ENCODE measurements around the gene IGSF3. TPM values are rescaled to one million over a fixed set of nuclear protein-coding genes. Genes with fewer than 3 reads are reported as not detected.
"Not testable (repeated sequence)": the region's sequence is repeated elsewhere in the genome, so short reads cannot be mapped to it uniquely, and the experiment has no call there.

IGSF3 gene
- total RNA-seq, 1 experiment from 2014 or later: not detected

GRCh38 chr1:116626915-116627314 is 40.6 kb downstream of the IGSF3 start:
- not testable (repeated sequence) for H3K27me3 ChIP-seq (ENCODE audit: low read length); H3K9me3 ChIP-seq (ENCODE audit: low read length); DNase-seq; H3K4me2 ChIP-seq (ENCODE audit: low read depth, low read length, poor library complexity, severe bottlenecking); H3K4me3 ChIP-seq (ENCODE audit: low read length); H3K9me2 ChIP-seq (replicated peaks; ENCODE audit: insufficient read depth, low read length); H2AFZ ChIP-seq (ENCODE audit: low read length); H3K9ac ChIP-seq (ENCODE audit: low read length); H3K79me2 ChIP-seq (ENCODE audit: low read length); H3K36me3 ChIP-seq (ENCODE audit: insufficient read depth, low read length); H3K4me1 ChIP-seq (ENCODE audit: low read length); H4K20me1 ChIP-seq (ENCODE audit: insufficient read depth, low read depth, low read length); H3K27ac ChIP-seq (ENCODE audit: low read length)

- not testable (repeated sequence) for H4K20me1 ChIP-seq (ENCODE audit: insufficient read depth, low read depth, low read length); H3K4me1 ChIP-seq (ENCODE audit: low read length); H2AFZ ChIP-seq (ENCODE audit: low read length); H3K27me3 ChIP-seq (ENCODE audit: low read length); H3K27ac ChIP-seq (ENCODE audit: low read length); DNase-seq; H3K9ac ChIP-seq (ENCODE audit: low read length); H3K4me3 ChIP-seq (ENCODE audit: low read length); H3K9me2 ChIP-seq (replicated peaks; ENCODE audit: insufficient read depth, low read length); H3K79me2 ChIP-seq (ENCODE audit: low read length); H3K36me3 ChIP-seq (ENCODE audit: insufficient read depth, low read length); H3K4me2 ChIP-seq (ENCODE audit: low read depth, low read length, poor library complexity, severe bottlenecking); H3K9me3 ChIP-seq (ENCODE audit: low read length)
Measured at GRCh38 chr1:116625155-116625554, 42.4 kb downstream of the IGSF3 start.

- Histone ChIP-seq H3K36me3 (ENCODE audit: insufficient read depth, low read length) (no peaks in the 10 kb centered on the region), H3K4me3 (ENCODE audit: low read length) (no peak overlapping the region), H3K9me2 (replicated peaks; ENCODE audit: insufficient read depth, low read length) (no peaks in the 10 kb centered on the region), H3K4me1 (ENCODE audit: low read length) (no peaks in the 10 kb centered on the region), H3K4me2 (ENCODE audit: low read depth, low read length, poor library complexity, severe bottlenecking) (no peak overlapping the region), H4K20me1 (ENCODE audit: insufficient read depth, low read depth, low read length) (no peaks in the 10 kb centered on the region), H3K27ac (ENCODE audit: low read length) (no peak overlapping the region), H3K9me3 (ENCODE audit: low read length) (no peaks in the 10 kb centered on the region), H3K79me2 (ENCODE audit: low read length) (no peaks in the 10 kb centered on the region), H2AFZ (ENCODE audit: low read length) (no peak overlapping the region), H3K27me3 (ENCODE audit: low read length) (no peaks in the 10 kb centered on the region), H3K9ac (ENCODE audit: low read length) (no peak overlapping the region)
- no peak for DNase-seq
Measured at GRCh38 chr1:116624040-116624439, 43.5 kb downstream of the IGSF3 start.

GRCh38 chr1:116622496-116622895 is 45.0 kb downstream of the IGSF3 start:
- H2AFZ ChIP-seq (ENCODE audit: low read length); H3K4me2 ChIP-seq (ENCODE audit: low read depth, low read length, poor library complexity, severe bottlenecking); H3K9me2 ChIP-seq (replicated peaks; ENCODE audit: insufficient read depth, low read length); H3K4me1 ChIP-seq (ENCODE audit: low read length); H3K79me2 ChIP-seq (ENCODE audit: low read length); H3K27ac ChIP-seq (ENCODE audit: low read length); H4K20me1 ChIP-seq (ENCODE audit: insufficient read depth, low read depth, low read length); H3K36me3 ChIP-seq (ENCODE audit: insufficient read depth, low read length); DNase-seq; H3K9ac ChIP-seq (ENCODE audit: low read length); H3K4me3 ChIP-seq (ENCODE audit: low read length); H3K27me3 ChIP-seq (ENCODE audit: low read length); H3K9me3 ChIP-seq (ENCODE audit: low read length): not testable (repeated sequence)

- H3K36me3 ChIP-seq (ENCODE audit: insufficient read depth, low read length); H3K9me3 ChIP-seq (ENCODE audit: low read length); DNase-seq; H3K27me3 ChIP-seq (ENCODE audit: low read length); H3K9ac ChIP-seq (ENCODE audit: low read length); H3K27ac ChIP-seq (ENCODE audit: low read length); H3K4me2 ChIP-seq (ENCODE audit: low read depth, low read length, poor library complexity, severe bottlenecking); H3K79me2 ChIP-seq (ENCODE audit: low read length); H3K4me3 ChIP-seq (ENCODE audit: low read length); H2AFZ ChIP-seq (ENCODE audit: low read length); H4K20me1 ChIP-seq (ENCODE audit: insufficient read depth, low read depth, low read length); H3K4me1 ChIP-seq (ENCODE audit: low read length); H3K9me2 ChIP-seq (replicated peaks; ENCODE audit: insufficient read depth, low read length): not testable (repeated sequence)
Measured at GRCh38 chr1:116621756-116622155, 45.8 kb downstream of the IGSF3 start.

GRCh38 chr1:116620392-116620791 is 47.1 kb downstream of the IGSF3 start:
- not testable (repeated sequence) for H3K4me2 ChIP-seq (ENCODE audit: low read depth, low read length, poor library complexity, severe bottlenecking); H3K27me3 ChIP-seq (ENCODE audit: low read length); H3K27ac ChIP-seq (ENCODE audit: low read length); DNase-seq; H3K4me1 ChIP-seq (ENCODE audit: low read length); H3K9me3 ChIP-seq (ENCODE audit: low read length); H2AFZ ChIP-seq (ENCODE audit: low read length); H3K9ac ChIP-seq (ENCODE audit: low read length); H3K36me3 ChIP-seq (ENCODE audit: insufficient read depth, low read length); H4K20me1 ChIP-seq (ENCODE audit: insufficient read depth, low read depth, low read length); H3K9me2 ChIP-seq (replicated peaks; ENCODE audit: insufficient read depth, low read length); H3K79me2 ChIP-seq (ENCODE audit: low read length); H3K4me3 ChIP-seq (ENCODE audit: low read length)

GRCh38 chr1:116619106-116619505 is 48.4 kb downstream of the IGSF3 start:
- not testable (repeated sequence) for H4K20me1 ChIP-seq (ENCODE audit: insufficient read depth, low read depth, low read length); DNase-seq; H3K4me1 ChIP-seq (ENCODE audit: low read length); H3K4me3 ChIP-seq (ENCODE audit: low read length); H3K36me3 ChIP-seq (ENCODE audit: insufficient read depth, low read length); H3K9me3 ChIP-seq (ENCODE audit: low read length); H3K79me2 ChIP-seq (ENCODE audit: low read length); H2AFZ ChIP-seq (ENCODE audit: low read length); H3K27me3 ChIP-seq (ENCODE audit: low read length); H3K4me2 ChIP-seq (ENCODE audit: low read depth, low read length, poor library complexity, severe bottlenecking); H3K9me2 ChIP-seq (replicated peaks; ENCODE audit: insufficient read depth, low read length); H3K9ac ChIP-seq (ENCODE audit: low read length); H3K27ac ChIP-seq (ENCODE audit: low read length)

GRCh38 chr1:116617808-116618207 is 49.7 kb downstream of the IGSF3 start:
- DNase-seq; H2AFZ ChIP-seq (ENCODE audit: low read length); H3K4me3 ChIP-seq (ENCODE audit: low read length); H3K36me3 ChIP-seq (ENCODE audit: insufficient read depth, low read length); H3K9me2 ChIP-seq (replicated peaks; ENCODE audit: insufficient read depth, low read length); H3K27ac ChIP-seq (ENCODE audit: low read length); H3K4me1 ChIP-seq (ENCODE audit: low read length); H3K9ac ChIP-seq (ENCODE audit: low read length); H3K9me3 ChIP-seq (ENCODE audit: low read length); H3K27me3 ChIP-seq (ENCODE audit: low read length); H4K20me1 ChIP-seq (ENCODE audit: insufficient read depth, low read depth, low read length); H3K79me2 ChIP-seq (ENCODE audit: low read length); H3K4me2 ChIP-seq (ENCODE audit: low read depth, low read length, poor library complexity, severe bottlenecking): not testable (repeated sequence)

- H2AFZ ChIP-seq (ENCODE audit: low read length); H3K9me2 ChIP-seq (replicated peaks; ENCODE audit: insufficient read depth, low read length); H3K27me3 ChIP-seq (ENCODE audit: low read length); H3K36me3 ChIP-seq (ENCODE audit: insufficient read depth, low read length); H3K4me3 ChIP-seq (ENCODE audit: low read length); DNase-seq; H3K9me3 ChIP-seq (ENCODE audit: low read length); H3K4me1 ChIP-seq (ENCODE audit: low read length); H4K20me1 ChIP-seq (ENCODE audit: insufficient read depth, low read depth, low read length); H3K4me2 ChIP-seq (ENCODE audit: low read depth, low read length, poor library complexity, severe bottlenecking); H3K79me2 ChIP-seq (ENCODE audit: low read length); H3K27ac ChIP-seq (ENCODE audit: low read length); H3K9ac ChIP-seq (ENCODE audit: low read length): not testable (repeated sequence)
Measured at GRCh38 chr1:116613825-116614224, 53.7 kb downstream of the IGSF3 start.
